HG02678 (cell line): ENCODE data around the gene REEP1.
"Not testable (repeated sequence)": the region's sequence is repeated elsewhere in the genome, so short reads cannot be mapped to it uniquely, and the experiment has no call there.

Experiments
- ATAC-seq: cut with Tn5 transposase; IDR thresholded peaks from one replicate; pipeline ENCODE4 v1.9.1; 2021; ENCODE audit warnings: mild to moderate bottlenecking, moderate library complexity; ENCODE audit not compliant: unreplicated experiment

The REEP1 gene

DNA sequence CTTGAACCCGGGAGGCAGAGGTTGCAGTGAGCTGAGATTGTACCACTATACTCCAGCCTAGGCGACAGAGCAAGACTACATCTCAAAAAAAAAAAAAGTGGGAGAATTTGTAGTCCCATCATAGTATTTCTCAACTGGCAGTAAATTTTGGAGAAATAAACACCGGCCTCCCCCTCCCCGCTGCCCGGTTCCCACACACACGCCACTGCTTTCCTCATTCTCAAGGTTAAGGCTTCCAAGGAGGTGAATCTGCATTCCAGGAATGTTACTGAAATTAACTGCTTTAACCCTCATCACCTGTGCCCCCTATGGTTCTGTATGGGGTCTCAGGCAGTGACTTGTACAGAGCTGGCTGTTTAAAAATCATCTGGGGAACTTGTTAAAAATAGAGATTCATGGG, 88.2 kb downstream of the REEP1 start:
- ATAC-seq: no peak

- not testable (repeated sequence) for ATAC-seq
Observed at GRCh38 chr2:86245222-86245621, 92.2 kb downstream of the REEP1 start.

DNA sequence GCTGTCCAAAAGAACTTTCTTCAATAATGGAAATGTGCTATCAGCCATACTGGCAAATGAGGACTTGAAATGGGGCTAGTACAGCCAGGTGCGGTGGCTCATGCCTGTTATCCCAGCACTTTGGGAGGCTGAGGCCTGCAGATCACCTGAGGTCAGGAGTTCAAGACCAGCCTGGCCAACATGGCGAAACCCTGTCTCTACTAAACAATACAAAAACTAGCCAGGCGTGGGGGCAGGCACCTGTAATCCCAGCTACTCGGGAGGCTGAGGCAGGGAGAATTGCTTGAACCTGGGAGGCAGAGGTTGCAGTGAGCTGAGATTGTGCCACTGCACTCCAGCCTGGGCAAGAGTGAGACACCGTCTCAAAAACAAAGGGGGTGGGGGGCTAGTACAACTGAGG, 92.6 kb downstream of the REEP1 start:
- ATAC-seq: not testable (repeated sequence)

DNA sequence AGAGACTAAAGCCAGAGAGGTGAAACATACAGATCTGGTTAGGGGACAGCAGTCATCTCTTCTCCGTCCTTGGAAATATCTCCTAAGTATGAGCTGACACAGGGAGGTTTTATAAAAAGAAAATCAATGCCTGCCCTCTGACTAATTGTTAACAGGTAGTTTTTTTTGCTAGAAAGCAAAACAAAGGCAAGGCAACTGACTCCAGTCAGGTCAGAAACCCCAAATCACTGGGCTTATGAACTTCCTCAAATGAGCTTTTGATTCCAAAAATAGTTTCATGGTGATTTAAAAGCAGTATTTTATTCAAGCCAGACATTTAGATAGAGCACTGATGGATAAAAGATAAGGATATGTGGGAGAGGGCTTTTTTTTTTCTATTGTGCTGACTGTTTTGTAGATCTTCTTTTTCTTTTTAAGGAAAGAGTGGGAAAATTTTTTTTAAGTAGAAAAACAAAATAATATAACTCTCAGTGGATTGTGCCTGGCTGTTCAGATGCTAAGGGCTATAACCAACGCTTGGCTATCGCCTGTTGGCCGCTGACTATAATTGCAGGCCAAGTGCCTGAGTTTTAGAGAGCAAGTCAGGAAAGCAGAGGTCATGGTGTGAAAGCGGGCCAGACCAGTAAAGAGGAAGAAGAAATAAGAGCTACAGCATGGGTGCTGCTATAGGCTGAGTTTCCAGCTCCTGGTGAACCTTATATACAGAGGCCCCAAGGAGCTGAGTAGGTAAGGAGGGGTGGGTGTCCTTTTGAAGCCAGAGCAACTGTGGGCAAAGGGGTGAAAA, 93.3 kb downstream of the REEP1 start:
- ATAC-seq: no peak

DNA sequence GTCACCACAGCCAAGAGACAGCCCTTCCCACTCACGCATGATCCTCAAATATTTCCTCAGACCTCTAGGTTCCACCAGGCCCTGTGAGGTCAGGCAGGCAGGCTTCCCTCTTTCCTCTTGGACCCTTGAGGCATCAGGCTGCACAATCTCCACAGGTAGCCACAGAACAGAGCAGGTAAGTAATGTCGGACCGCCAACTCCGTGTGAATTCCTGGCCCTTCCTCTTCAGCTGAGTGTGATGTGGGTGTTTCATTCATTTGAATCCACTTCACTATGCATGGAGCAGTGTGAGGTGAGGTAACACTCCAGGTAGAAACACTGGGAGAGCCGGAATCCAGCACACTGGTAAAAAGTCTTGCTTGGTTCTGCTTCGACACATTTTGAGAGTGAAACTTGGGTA, 94.2 kb downstream of the REEP1 start:
- ATAC-seq: no peak

- ATAC-seq: no peak
Observed at GRCh38 chr2:86241611-86242010, 95.8 kb downstream of the REEP1 start.

DNA sequence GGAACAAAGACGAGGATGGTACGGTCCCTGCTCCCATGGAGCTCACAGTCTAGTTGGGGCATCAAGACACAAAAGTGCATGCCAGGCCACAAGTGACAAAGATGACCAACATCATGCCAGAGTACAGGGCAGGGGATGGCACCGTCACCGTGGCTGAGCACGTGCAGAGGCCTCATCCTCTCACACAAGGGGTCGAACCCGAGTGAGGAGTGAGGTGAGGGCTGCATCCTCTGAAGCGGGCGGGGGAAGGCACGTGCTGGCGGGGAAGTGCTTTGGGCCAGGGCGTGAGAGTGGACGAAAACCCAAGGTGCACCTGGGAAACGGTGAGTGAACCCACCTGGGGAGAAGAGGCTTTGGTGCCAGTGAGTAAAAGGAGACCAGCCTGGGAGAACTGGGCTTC, 97.2 kb downstream of the REEP1 start:
- ATAC-seq: no peak

DNA sequence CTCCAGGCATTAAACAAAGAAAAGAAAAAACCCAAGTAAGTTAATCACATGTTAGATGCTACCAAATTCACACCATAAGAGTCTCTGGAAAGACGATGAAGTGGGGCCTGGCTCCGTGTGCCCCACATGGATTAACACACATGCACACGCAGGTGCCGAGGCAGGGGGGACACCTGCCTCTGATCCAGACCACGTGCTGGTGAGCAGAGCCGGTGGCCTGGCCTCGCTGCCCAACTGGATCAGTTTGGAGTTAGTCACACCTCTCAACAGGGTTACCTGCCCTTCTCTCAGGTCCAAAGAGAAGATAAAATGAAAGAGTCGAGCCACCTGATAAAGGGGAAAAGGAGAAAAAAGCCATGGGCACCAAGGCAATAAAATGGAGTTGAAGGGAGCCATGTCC, 97.7 kb downstream of the REEP1 start:
- no peak for ATAC-seq

GRCh38 chr2:86239326-86239725, 98.1 kb downstream of the REEP1 start:
- no peak for ATAC-seq

DNA sequence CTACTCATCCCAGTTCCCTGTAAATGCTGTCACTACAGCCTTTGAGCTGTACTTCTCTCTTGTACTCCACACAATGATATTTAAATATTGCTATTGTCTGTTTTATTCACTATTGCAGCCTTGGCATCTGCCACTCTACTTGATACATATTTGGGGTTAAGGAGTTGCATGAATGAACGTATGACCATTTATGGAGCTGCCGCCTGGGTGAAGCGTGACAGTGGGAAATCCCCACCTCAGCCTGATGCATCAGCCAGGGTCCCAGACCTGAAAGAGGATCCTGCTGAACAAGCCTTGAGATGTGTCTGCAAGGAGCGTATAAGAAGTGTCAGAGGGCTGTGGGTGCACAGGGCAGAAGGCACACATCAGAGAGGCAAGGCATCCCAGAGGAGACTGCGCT, 99.1 kb downstream of the REEP1 start:
- ATAC-seq: peak; percentile 90

- no peak for ATAC-seq
Observed at GRCh38 chr2:86237172-86237571, 100.3 kb downstream of the REEP1 start.

DNA sequence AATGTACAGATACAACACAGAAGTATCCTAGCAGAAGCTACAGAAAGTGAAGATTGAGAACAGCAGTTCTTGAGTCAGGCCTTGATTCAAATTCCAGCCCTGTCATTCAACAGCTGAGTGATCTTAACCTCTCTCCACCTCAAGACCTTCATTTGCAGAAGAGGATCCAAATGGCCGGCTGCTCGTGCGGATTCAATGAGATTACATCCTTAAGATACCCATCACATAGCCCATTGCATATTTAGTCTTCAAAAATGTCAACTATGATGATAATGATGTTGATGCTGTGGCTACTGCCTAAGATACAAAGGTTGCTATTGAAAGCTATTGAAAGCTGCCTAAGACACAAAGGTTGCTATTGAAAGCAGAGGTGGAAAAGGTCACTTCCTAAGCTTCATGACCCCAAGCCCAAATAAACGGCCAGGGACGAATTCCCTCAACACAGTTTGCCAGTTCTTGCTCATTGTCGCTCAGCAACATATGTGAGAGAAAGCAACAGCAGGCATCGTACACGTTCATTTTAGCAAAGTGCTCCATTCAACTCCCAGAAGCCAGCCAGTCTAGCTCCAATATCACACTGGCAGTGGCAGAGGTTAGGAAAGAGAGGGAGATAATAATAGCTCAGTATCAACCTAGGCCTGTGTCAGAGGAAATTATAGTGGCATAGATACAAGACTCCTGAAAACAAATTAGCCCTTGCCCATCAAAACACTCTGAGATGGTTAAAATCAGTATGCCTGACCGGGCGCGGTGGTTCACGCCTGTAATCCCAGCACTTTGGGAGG, 102.0 kb downstream of the REEP1 start:
- no peak for ATAC-seq

- ATAC-seq: no peak
Observed at GRCh38 chr2:86234563-86235131, 102.8 kb downstream of the REEP1 start.

GRCh38 chr2:86233436-86233835, 104.0 kb downstream of the REEP1 start:
- ATAC-seq: no peak

GRCh38 chr2:86232910-86233309, 104.5 kb downstream of the REEP1 start:
- no peak for ATAC-seq

GRCh38 chr2:86232373-86232784, 105.0 kb downstream of the REEP1 start:
- no peak for ATAC-seq

DNA sequence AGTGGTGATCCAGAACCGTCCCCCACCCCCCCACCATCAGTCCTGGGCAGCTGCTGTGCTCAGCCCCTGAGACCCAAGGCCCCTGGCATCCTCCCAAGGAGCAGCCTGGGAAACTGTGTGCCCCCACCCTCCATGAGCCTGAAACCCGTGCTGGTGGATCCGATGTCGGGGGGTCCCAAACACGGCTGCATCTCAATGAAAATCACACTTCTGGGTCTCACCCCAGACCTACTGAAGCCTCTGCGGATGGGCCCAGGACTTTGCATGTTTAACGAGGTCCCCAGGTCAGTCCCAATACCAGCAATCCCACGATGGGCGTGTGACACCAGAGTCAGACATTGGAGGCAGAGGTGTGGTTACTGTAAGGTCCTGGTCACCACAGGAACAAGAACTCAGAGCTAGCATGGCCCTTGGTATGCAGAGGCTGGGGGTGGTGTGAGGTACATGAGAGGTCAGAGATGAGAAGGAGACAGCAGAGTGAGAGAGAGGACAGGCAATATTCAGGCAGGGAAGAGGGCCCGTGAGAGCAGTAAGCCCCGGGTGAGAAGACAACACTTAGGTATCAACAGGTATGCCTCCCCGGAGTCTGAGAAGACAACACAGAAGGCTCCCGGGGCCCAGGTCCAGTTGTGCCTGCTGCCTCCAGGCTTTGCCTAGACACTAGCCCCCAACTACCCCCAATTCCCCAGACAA, 105.6 kb downstream of the REEP1 start:
- ATAC-seq: no peak

GRCh38 chr2:86230961-86231360, 106.5 kb downstream of the REEP1 start:
- no peak for ATAC-seq

DNA sequence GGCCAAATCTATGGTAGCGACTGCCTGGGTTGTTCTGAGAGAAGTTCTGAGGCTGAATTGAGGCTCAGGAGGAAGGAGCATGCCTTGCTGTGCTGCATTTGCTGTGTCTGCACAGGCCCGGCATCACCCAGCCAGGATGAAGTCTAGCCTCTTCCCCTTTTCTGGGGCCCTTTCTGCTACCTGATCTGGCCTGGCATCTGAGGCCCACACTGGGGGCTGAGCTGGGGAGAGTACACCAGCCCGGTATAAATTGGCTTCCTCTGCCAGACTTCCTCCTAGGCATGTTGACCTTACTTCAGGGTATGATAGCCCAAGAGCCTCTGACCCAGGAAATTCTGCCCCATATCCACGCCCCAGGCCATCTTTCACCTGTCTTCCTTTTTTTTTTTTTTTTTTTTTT, 108.2 kb downstream of the REEP1 start:
- ATAC-seq: no peak

- not testable (repeated sequence) for ATAC-seq
Observed at GRCh38 chr2:86228574-86228973, 108.9 kb downstream of the REEP1 start.

DNA sequence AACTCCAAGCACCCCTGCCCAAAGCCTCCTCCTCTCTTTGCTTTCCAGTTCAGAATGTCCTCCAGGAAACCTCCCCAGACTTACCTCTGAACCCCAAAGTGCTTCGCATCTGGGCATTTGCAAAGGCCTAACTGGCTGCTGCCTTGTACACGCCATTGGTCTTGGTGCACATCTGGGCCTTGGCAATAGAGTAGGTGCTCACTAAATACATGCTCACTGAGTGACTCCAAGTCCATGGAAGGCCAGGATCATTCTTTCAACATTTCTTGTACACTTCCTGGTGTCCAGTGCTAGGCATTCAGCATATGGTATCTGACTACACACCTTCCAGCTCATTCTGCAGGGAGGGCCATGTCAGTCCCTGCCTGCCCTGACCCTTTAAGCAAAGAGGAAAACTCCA, 109.7 kb downstream of the REEP1 start:
- ATAC-seq: no peak
